B cell (primary cell): ENCODE measurements around the gene ORC4. TPM values are rescaled to one million over a fixed set of nuclear protein-coding genes. Genes with fewer than 3 reads are reported as not detected.

ENCODE experiments used
- ATAC-seq: fragments of 200-7000 bp; cut with Tn5 transposase; one replicate; pipeline ENCODE4 v1.10.0; 2021; ENCODE audit warnings: low read depth, mild to moderate bottlenecking, moderate number of reproducible peaks, moderate library complexity
- CTCF ChIA-PET: fragments of 350-600 bp; sonication (Branson Sonifier 250); formaldehyde crosslinking; loops from one replicate; lab custom pipeline; 2021; ENCODE audit warnings: antibody characterized with exemption, inconsistent platforms; lab: Charles Lee
- POLR2A ChIA-PET: fragments of 350-600 bp; sonication (Branson Sonifier 250); formaldehyde crosslinking; loops from one replicate; lab custom pipeline; 2021; ENCODE audit warnings: antibody characterized with exemption; lab: Charles Lee
- DNase-seq: peaks from one replicate; pipeline ENCODE4 v3.0.0; 2013
- H2AFZ ChIP-seq: 2 replicates; pipeline ENCODE4 v1.6.1; 2012; ENCODE audit warnings: mild to moderate bottlenecking, low read depth, low read length; ENCODE audit not compliant: insufficient read depth, poor library complexity, severe bottlenecking
- H3K27ac ChIP-seq, 2 donors: 1 replicate in 1 of 2; 2 replicates in 1 of 2; pipeline ENCODE4 v1.5.1; 2012 to 2013; ENCODE audit warnings: low read length in 2 of 2, mild to moderate bottlenecking in 2 of 2, moderate library complexity in 1 of 2
- H3K27me3 ChIP-seq, 4 experiments: fragments of 200-600 bp in 1 of 4; sonication (generic) in 1 of 4; replicated peaks in 1 of 4; 1 replicate in 2 of 4; 2 replicates in 2 of 4; pipeline versions ENCODE4 v1.6.1 to v1.7.0; 2013 to 2016; ENCODE audit warnings: low read length in 3 of 4, mild to moderate bottlenecking in 2 of 4, mixed read lengths in 1 of 4, moderate library complexity in 1 of 4; ENCODE audit not compliant: insufficient read depth in 4 of 4, control insufficient read depth in 3 of 4; ENCODE audit errors: control extremely low read depth in 1 of 4
- H3K36me3 ChIP-seq, 2 experiments: replicated peaks in 1 of 2; 1 replicate in 1 of 2; 2 replicates in 1 of 2; pipeline versions ENCODE4 v1.6.1 to v1.7.1; 2013; ENCODE audit warnings: low read length in 1 of 2; ENCODE audit not compliant: insufficient read depth in 2 of 2, control insufficient read depth in 1 of 2; ENCODE audit errors: control extremely low read depth in 1 of 2, extremely low read depth in 1 of 2
- H3K4me1 ChIP-seq, 2 donors: fragments of 200-600 bp in 1 of 2; sonication (generic) in 1 of 2; 1 replicate in 1 of 2; 2 replicates in 1 of 2; pipeline versions ENCODE4 v1.5.1 to v1.6.1; 2013 to 2017; ENCODE audit warnings: low read length in 2 of 2; ENCODE audit not compliant: control insufficient read depth in 2 of 2, insufficient read depth in 2 of 2
- H3K4me2 ChIP-seq: replicated peaks from 2 replicates; pipeline ENCODE3; 2012; ENCODE audit warnings: mild to moderate bottlenecking, low read depth, low read length; ENCODE audit not compliant: poor library complexity, severe bottlenecking
- H3K4me3 ChIP-seq, 5 experiments: fragments of 200-600 bp in 1 of 5; sonication (generic) in 1 of 5; 1 replicate in 3 of 5; 2 replicates in 2 of 5; pipeline versions ENCODE4 v1.5.1 to v1.7.0; 2011 to 2016; ENCODE audit warnings: low read length in 4 of 5, mild to moderate bottlenecking in 4 of 5, low read depth in 2 of 5, control low read depth in 1 of 5, moderate library complexity in 1 of 5; ENCODE audit not compliant: insufficient read depth in 1 of 5; ENCODE audit errors: control extremely low read depth in 1 of 5, extremely low read depth in 1 of 5
- H3K79me2 ChIP-seq: fragments of 200-600 bp; sonication (generic); one replicate; pipeline ENCODE4 v1.6.0; 2016; ENCODE audit warnings: low read length; ENCODE audit not compliant: control insufficient read depth, insufficient read depth
- H3K9ac ChIP-seq: fragments of 200-600 bp; sonication (generic); 2 replicates; pipeline ENCODE4 v1.6.1; 2017; ENCODE audit warnings: mild to moderate bottlenecking, low read length, moderate library complexity
- H3K9me3 ChIP-seq, 3 donors: one replicate each; pipeline versions ENCODE4 v1.6.1 to v1.7.1; 2013; ENCODE audit warnings: low read length in 2 of 3; ENCODE audit not compliant: control insufficient read depth in 2 of 3, insufficient read depth in 1 of 3; ENCODE audit errors: control extremely low read depth in 1 of 3
- H4K20me1 ChIP-seq: 2 replicates; pipeline ENCODE4 v1.6.0; 2012; ENCODE audit warnings: mild to moderate bottlenecking, low read length; ENCODE audit not compliant: insufficient read depth, control insufficient read depth, poor library complexity, severe bottlenecking
- H3K27ac Mint-ChIP-seq: one replicate; pipeline ENCODE4 v1.8.0; 2021; ENCODE audit warnings: mixed read lengths
- H3K27me3 Mint-ChIP-seq: one replicate; pipeline ENCODE4 v1.8.0; 2021; ENCODE audit warnings: mixed read lengths
- H3K4me1 Mint-ChIP-seq: one replicate; pipeline ENCODE4 v1.8.0; 2021; ENCODE audit warnings: mixed read lengths
- H3K4me3 Mint-ChIP-seq: one replicate; pipeline ENCODE4 v1.8.0; 2021; ENCODE audit warnings: mixed read lengths
- H3K9me3 Mint-ChIP-seq: one replicate; pipeline ENCODE4 v1.8.0; 2022; ENCODE audit warnings: mixed read lengths; ENCODE audit not compliant: insufficient read depth
- CTCF ChIP-seq: fragments of 200-600 bp; IDR thresholded peaks from one replicate; pipeline ENCODE4 v1.8.0; 2022; ENCODE audit warnings: antibody characterized with exemption, mild to moderate bottlenecking
- EZH2 ChIP-seq: IDR thresholded peaks from 2 replicates; pipeline ENCODE4 v1.6.1; 2012; ENCODE audit warnings: borderline replicate concordance, low read depth, mild to moderate bottlenecking, moderate library complexity, low read length; ENCODE audit not compliant: insufficient read depth, poor library complexity, severe bottlenecking
- WGBS: methylation state at CpG from one replicate; pipeline ENCODE4 v1.1.5; 2013; ENCODE audit warnings: missing lambda C conversion rate; ENCODE audit not compliant: insufficient coverage; 5-methylcytosine and 5-hydroxymethylcytosine counted together
- intact Hi-C: fragments of 100-400 bp; cut with micrococcal nuclease; formaldehyde crosslinking; loops from one replicate; pipeline ENCODE4 v1.10.0; 2022
- polyA plus RNA-seq: library from polyadenylated mRNA; depleted of rRNA; stranded (reverse); fragments of >200 nt; gene quantifications from 2 replicates; pipeline ENCODE4 v1.2.3, GENCODE V29; 2012
- total RNA-seq, 2 donors: library from RNA; stranded (reverse); fragments of 120-200 nt in 1 of 2; gene quantifications; 1 replicate in 1 of 2; 2 replicates in 1 of 2; pipeline versions ENCODE4 v1.2.3 to v1.2.4, GENCODE V29; 2013 to 2022

The ORC4 gene
- total and polyA plus RNA-seq, 2 donors (not counting 1 experiment from before 2014, with no cell fraction given) = 31.5 to 48.9 TPM

- H3K9me3 ChIP-seq = no peaks in the 10 kb centered on the region
- no peak overlapping the region for H3K27ac ChIP-seq
- no peaks in the 10 kb centered on the region for H3K27me3 ChIP-seq
- Mint-ChIP-seq H3K27ac (no peak overlapping the region), H3K4me1 (no peaks in the 10 kb centered on the region), H3K9me3 (no peaks in the 10 kb centered on the region), H3K4me3 (no peak overlapping the region), H3K27me3 (no peaks in the 10 kb centered on the region)
- H3K4me2 ChIP-seq = no peak overlapping the region
- H3K4me3 ChIP-seq = no peak overlapping the region
- H3K79me2 ChIP-seq = no peaks in the 10 kb centered on the region
- ChIA-PET POLR2A (no interaction called here), CTCF (interaction anchor here (0.7 to 4.5 kb wide), 6 partner anchors 13 to 1626 kb away, joined by 3 to 70 read pairs (median 3); no protein-coding TSS in a partner anchor)
- H3K4me1 ChIP-seq = no peaks in the 10 kb centered on the region
- no peaks in the 10 kb centered on the region for H4K20me1 ChIP-seq
- TF ChIP-seq CTCF (no peak), EZH2 (no peak)
- no peak overlapping the region for H2AFZ ChIP-seq
- DNase-seq (no peak), ATAC-seq (no peak)
- intact Hi-C loops = loop anchor here (5.0 kb wide), 3 partner anchors 52 to 1627 kb away; no protein-coding TSS in a partner anchor
- 100% methylated on average over 1 of the region's 1 CpG for WGBS
- peaks cover 5 to 45% of the 10 kb centered on the region in 2 experiments for H3K36me3 ChIP-seq
- no peak overlapping the region for H3K9ac ChIP-seq
These were observed 85.5 kb downstream of the ORC4 start for GRCh38 chr2:147934881-147935620.

GRCh38 chr2:147933931-147934330 is 86.6 kb downstream of the ORC4 start:
- no peak overlapping the region for H3K4me3 Mint-ChIP-seq
- POLR2A ChIA-PET = no interaction called here

More at GRCh38 chr2:147933931-147934330, 86.6 kb downstream of the ORC4 start:
- no peaks in the 10 kb centered on the region for H3K27me3 Mint-ChIP-seq
- DNase-seq (no peak), ATAC-seq (no peak)
- Histone ChIP-seq H3K27ac (no peak overlapping the region), H3K9me3 (no peaks in the 10 kb centered on the region), H3K27me3 (no peaks in the 10 kb centered on the region), H3K79me2 (no peaks in the 10 kb centered on the region), H3K36me3 (peaks cover 3 to 45% of the 10 kb centered on the region in 2 experiments), H3K4me2 (no peak overlapping the region), H3K4me3 (no peak overlapping the region), H2AFZ (no peak overlapping the region), H4K20me1 (no peaks in the 10 kb centered on the region), H3K4me1 (no peaks in the 10 kb centered on the region), H3K9ac (no peak overlapping the region)
- intact Hi-C loops = no loop called here
- CTCF ChIA-PET = no interaction called here
- TF ChIP-seq EZH2 = no peak
- TF ChIP-seq CTCF = no peak
- no peaks in the 10 kb centered on the region for H3K9me3 Mint-ChIP-seq
- no peaks in the 10 kb centered on the region for H3K4me1 Mint-ChIP-seq
- H3K27ac Mint-ChIP-seq = no peak overlapping the region
